ENCODE data around the gene KCNJ8.
"Not testable (repeated sequence)": the region's sequence is repeated elsewhere in the genome, so short reads cannot be mapped to it uniquely, and the experiment has no call there.

Gene KCNJ8

GRCh38 chr12:21786041-21786531, 11.6 kb upstream of the KCNJ8 start:
- no peak for DNase-seq (ENCODE audit: low read depth, low spot score)

- not testable (repeated sequence) for DNase-seq (ENCODE audit: low read depth, low spot score)
Measured at GRCh38 chr12:21782723-21783122, 8.2 kb upstream of the KCNJ8 start.

GRCh38 chr12:21780786-21781185, 6.3 kb upstream of the KCNJ8 start:
- DNase-seq (ENCODE audit: low read depth, low spot score), result no peak

- no peak for DNase-seq (ENCODE audit: low read depth, low spot score)
Measured at GRCh38 chr12:21776175-21776574, 1.7 kb upstream of the KCNJ8 start.

GRCh38 chr12:21775133-21775820, 771 bp upstream of the KCNJ8 start:
- no peak for DNase-seq (ENCODE audit: low read depth, low spot score)

GRCh38 chr12:21773806-21774205, 700 bp downstream of the KCNJ8 start:
- DNase-seq (ENCODE audit: low read depth, low spot score), result no peak

GRCh38 chr12:21773263-21773741, 1.2 kb downstream of the KCNJ8 start:
- DNase-seq (ENCODE audit: low read depth, low spot score), result no peak

GRCh38 chr12:21771311-21771710, 3.2 kb downstream of the KCNJ8 start:
- no peak for DNase-seq (ENCODE audit: low read depth, low spot score)

- DNase-seq (ENCODE audit: low read depth, low spot score), result no peak
Measured at GRCh38 chr12:21769307-21769706, 5.2 kb downstream of the KCNJ8 start.

- DNase-seq (ENCODE audit: low read depth, low spot score), result no peak
Measured at GRCh38 chr12:21766403-21766802, 8.1 kb downstream of the KCNJ8 start.

GRCh38 chr12:21764950-21765349, 9.6 kb downstream of the KCNJ8 start:
- DNase-seq (ENCODE audit: low read depth, low spot score), result no peak

- DNase-seq (ENCODE audit: low read depth, low spot score), result no peak
Measured at GRCh38 chr12:21764065-21764464, 10.4 kb downstream of the KCNJ8 start.

GRCh38 chr12:21763531-21763930, 11.0 kb downstream of the KCNJ8 start:
- no peak for DNase-seq (ENCODE audit: low read depth, low spot score)

- DNase-seq (ENCODE audit: low read depth, low spot score), result no peak
Measured at GRCh38 chr12:21759737-21760136, 14.8 kb downstream of the KCNJ8 start.

- no peak for DNase-seq (ENCODE audit: low read depth, low spot score)
Measured at GRCh38 chr12:21757735-21758134, 16.8 kb downstream of the KCNJ8 start.

GRCh38 chr12:21756699-21757098, 17.8 kb downstream of the KCNJ8 start:
- DNase-seq (ENCODE audit: low read depth, low spot score), result no peak

GRCh38 chr12:21751517-21751916, 23.0 kb downstream of the KCNJ8 start:
- no peak for DNase-seq (ENCODE audit: low read depth, low spot score)

GRCh38 chr12:21745258-21745657, 29.2 kb downstream of the KCNJ8 start:
- DNase-seq (ENCODE audit: low read depth, low spot score), result no peak

- DNase-seq (ENCODE audit: low read depth, low spot score), result no peak
Measured at GRCh38 chr12:21731144-21731543, 43.4 kb downstream of the KCNJ8 start.

GRCh38 chr12:21725731-21726130, 48.8 kb downstream of the KCNJ8 start:
- DNase-seq (ENCODE audit: low read depth, low spot score), result no peak

GRCh38 chr12:21718944-21719650, 55.4 kb downstream of the KCNJ8 start:
- no peak for DNase-seq (ENCODE audit: low read depth, low spot score)

GRCh38 chr12:21718403-21718802, 56.1 kb downstream of the KCNJ8 start:
- DNase-seq (ENCODE audit: low read depth, low spot score), result no peak

GRCh38 chr12:21717767-21718166, 56.7 kb downstream of the KCNJ8 start:
- DNase-seq (ENCODE audit: low read depth, low spot score), result no peak

Measured in smooth muscle cell of the brain vasculature (primary cell).